DND-41 (cell line): Measurements from ENCODE around the gene ACBD5.

Experiments
- ATAC-seq: fragments of 200-7000 bp; cut with Tn5 transposase; 3 replicates; pipeline ENCODE4 v1.9.1; 2021; ENCODE audit warnings: low read depth; ENCODE audit not compliant: insufficient read depth
- DNase-seq: peaks from one replicate; pipeline ENCODE4 v3.0.0-alpha.2; 2020
- H2AFZ ChIP-seq: 2 replicates; pipeline ENCODE4 v1.6.0; 2012; ENCODE audit warnings: low read depth, low read length
- H3K27ac ChIP-seq: 2 replicates; pipeline ENCODE4 v1.5.1; 2012; ENCODE audit warnings: low read length, inconsistent platforms
- H3K27me3 ChIP-seq: fragments of 200-600 bp; sonication (generic); 2 replicates; pipeline ENCODE4 v1.6.0; 2012; ENCODE audit warnings: low read length, mild to moderate bottlenecking, inconsistent platforms; ENCODE audit not compliant: insufficient read depth, poor library complexity
- H3K36me3 ChIP-seq: 2 replicates; pipeline ENCODE4 v1.5.1; 2012; ENCODE audit warnings: low read length, inconsistent platforms; ENCODE audit not compliant: insufficient read depth
- H3K4me1 ChIP-seq: 2 replicates; pipeline ENCODE4 v1.5.1; 2012; ENCODE audit warnings: mild to moderate bottlenecking, low read length; ENCODE audit not compliant: insufficient read depth
- H3K4me2 ChIP-seq: 2 replicates; pipeline ENCODE4 v1.6.0; 2012; ENCODE audit warnings: mild to moderate bottlenecking, moderate library complexity, low read length, inconsistent platforms; ENCODE audit not compliant: insufficient read depth
- H3K4me3 ChIP-seq, 2 experiments: fragments of 200-600 bp in 1 of 2; shearing (Covaris generic) in 1 of 2; 2 replicates each; pipeline ENCODE4 v1.5.1; 2012 to 2016; ENCODE audit warnings: inconsistent platforms in 2 of 2, low read length in 2 of 2, mild to moderate bottlenecking in 2 of 2, low read depth in 1 of 2, moderate library complexity in 1 of 2
- H3K79me2 ChIP-seq: 2 replicates; pipeline ENCODE4 v1.6.0; 2012; ENCODE audit warnings: low read length, inconsistent platforms; ENCODE audit not compliant: insufficient read depth
- H3K9ac ChIP-seq: 2 replicates; pipeline ENCODE4 v1.6.0; 2012; ENCODE audit warnings: low read depth, mild to moderate bottlenecking, inconsistent platforms, low read length, moderate library complexity
- H3K9me3 ChIP-seq: 2 replicates; pipeline ENCODE4 v1.5.1; 2012; ENCODE audit warnings: low read length, moderate library complexity, mild to moderate bottlenecking, inconsistent platforms; ENCODE audit not compliant: insufficient read depth, severe bottlenecking
- H4K20me1 ChIP-seq: 2 replicates; pipeline ENCODE4 v1.6.0; 2012; ENCODE audit warnings: low read length; ENCODE audit not compliant: insufficient read depth
- EZH2 ChIP-seq: IDR thresholded peaks from 3 replicates; pipeline ENCODE4 v1.6.1; 2012; ENCODE audit warnings: borderline replicate concordance, low read depth, mild to moderate bottlenecking, moderate library complexity, low read length, inconsistent platforms; ENCODE audit not compliant: severe bottlenecking
- TF ChIP-seq, protein P1 (sequence below): IDR thresholded peaks from 2 replicates; pipeline ENCODE4 v1.5.1; 2012; ENCODE audit warnings: borderline replicate concordance, low read length, moderate library complexity, mild to moderate bottlenecking; ENCODE audit not compliant: poor library complexity, severe bottlenecking; ENCODE audit errors: extremely low read depth

The ACBD5 gene

DNA sequence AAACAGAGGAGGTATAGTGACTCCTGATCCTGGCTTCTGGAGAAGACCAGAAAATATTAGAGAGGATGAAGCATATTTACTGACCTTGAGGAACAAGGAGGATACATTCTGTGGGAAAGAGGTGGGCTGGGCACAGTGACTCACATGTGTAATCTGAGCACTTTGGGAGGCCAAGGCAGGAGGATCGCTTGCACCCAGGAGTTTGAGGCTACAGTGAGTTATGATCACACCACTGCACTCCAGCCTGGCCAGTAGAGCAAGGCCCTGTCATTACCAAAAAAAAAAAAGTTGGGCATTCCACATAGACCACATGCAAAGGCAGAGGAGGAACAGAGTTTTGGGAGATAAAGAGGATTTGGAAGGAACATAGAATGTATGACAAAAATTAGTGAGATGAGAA lies 4.4 kb upstream of the ACBD5 start:
- Histone ChIP-seq H4K20me1 (no peaks in the 10 kb centered on the region), H3K27me3 (no peaks in the 10 kb centered on the region), H3K36me3 (no peaks in the 10 kb centered on the region), H3K79me2 (peaks cover 24% of the 10 kb centered on the region), H3K9me3 (no peaks in the 10 kb centered on the region), H3K4me2 (no peak overlapping the region), H3K9ac (no peak overlapping the region), H3K27ac (no peak overlapping the region), H3K4me1 (peaks cover 15% of the 10 kb centered on the region), H2AFZ (no peak overlapping the region), H3K4me3 (no peak overlapping the region)
- ATAC-seq = no peak
- no peak for TF ChIP-seq EZH2
- TF ChIP-seq, protein P1, sequence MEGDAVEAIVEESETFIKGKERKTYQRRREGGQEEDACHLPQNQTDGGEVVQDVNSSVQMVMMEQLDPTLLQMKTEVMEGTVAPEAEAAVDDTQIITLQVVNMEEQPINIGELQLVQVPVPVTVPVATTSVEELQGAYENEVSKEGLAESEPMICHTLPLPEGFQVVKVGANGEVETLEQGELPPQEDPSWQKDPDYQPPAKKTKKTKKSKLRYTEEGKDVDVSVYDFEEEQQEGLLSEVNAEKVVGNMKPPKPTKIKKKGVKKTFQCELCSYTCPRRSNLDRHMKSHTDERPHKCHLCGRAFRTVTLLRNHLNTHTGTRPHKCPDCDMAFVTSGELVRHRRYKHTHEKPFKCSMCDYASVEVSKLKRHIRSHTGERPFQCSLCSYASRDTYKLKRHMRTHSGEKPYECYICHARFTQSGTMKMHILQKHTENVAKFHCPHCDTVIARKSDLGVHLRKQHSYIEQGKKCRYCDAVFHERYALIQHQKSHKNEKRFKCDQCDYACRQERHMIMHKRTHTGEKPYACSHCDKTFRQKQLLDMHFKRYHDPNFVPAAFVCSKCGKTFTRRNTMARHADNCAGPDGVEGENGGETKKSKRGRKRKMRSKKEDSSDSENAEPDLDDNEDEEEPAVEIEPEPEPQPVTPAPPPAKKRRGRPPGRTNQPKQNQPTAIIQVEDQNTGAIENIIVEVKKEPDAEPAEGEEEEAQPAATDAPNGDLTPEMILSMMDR = no peak
- no peak for DNase-seq

DNA sequence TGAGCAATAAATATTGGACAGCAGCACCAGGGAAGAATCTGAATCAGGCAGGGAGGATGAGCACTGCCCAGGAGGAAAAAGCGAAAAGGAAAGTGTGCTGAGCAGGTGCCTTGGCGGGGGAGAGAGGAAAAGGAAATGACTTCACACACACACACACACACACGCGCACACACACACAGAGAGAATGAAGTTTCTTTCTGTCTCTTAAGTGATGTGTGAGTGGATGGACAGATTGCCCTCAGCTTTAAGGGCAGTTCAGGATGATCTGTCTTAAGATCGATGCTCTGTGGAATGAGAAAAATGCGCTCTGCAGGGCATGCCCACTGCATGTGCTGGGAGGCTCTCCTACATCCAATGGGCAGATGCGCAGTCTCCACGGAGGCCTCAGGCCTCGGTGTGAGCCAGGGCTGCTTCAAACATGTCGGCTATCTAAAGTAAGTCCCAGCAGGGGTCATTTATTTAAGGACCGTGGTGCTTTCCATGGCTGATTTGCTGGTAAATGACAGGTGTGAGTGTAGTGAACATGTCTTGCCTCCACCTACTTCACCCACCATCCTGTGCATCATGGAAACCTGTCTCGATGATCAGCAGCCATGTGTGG lies 2.5 kb upstream of the ACBD5 start:
- H3K79me2 ChIP-seq = peaks cover 44% of the 10 kb centered on the region
- H3K27ac ChIP-seq = peak overlapping the region; percentile 99
- peak overlapping the region; percentile 66 to 73 for H3K4me3 ChIP-seq
- no peaks in the 10 kb centered on the region for H3K27me3 ChIP-seq
- peaks cover 32% of the 10 kb centered on the region for H3K4me1 ChIP-seq
- no peaks in the 10 kb centered on the region for H3K9me3 ChIP-seq
- 0 out of 2 replicates have a peak, but pooled peaks cover 4% of the 10 kb centered on the region for H3K36me3 ChIP-seq
- H2AFZ ChIP-seq = peak overlapping the region; percentile 92
- peak; percentile 58 for ATAC-seq
- H4K20me1 ChIP-seq = no peaks in the 10 kb centered on the region
- peak overlapping the region; percentile 75 for H3K9ac ChIP-seq
- DNase-seq = peak; percentile 83
- H3K4me2 ChIP-seq = peak overlapping the region; percentile 78
- TF ChIP-seq, protein P1 = no peak
- TF ChIP-seq EZH2 = no peak

DNA sequence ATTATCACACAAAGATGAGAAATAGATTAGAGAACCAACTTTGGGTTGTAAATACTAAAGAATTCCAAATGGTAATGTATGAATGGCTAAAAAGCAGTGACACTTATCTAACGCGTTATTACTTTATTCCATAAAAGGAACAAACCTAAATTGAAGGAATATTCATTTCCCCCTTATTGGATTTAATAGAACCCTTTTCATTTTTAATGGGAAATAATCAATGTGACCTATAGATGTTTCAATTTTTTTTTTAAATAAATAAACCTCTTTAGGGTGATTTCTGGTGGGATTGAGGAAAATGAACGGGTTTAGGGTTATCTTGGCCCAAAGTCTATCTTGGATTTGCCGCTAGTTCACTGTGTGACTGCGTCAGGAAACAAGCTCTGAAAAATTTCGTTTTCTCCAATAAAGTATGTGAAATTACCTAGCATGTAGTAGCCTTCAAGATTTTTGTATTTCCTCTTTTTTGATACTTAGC lies 1.9 kb upstream of the ACBD5 start:
- H3K4me1 ChIP-seq = peaks cover 34% of the 10 kb centered on the region
- H3K4me3 ChIP-seq = peak overlapping the region; percentile 66 to 73
- H3K79me2 ChIP-seq = peaks cover 46% of the 10 kb centered on the region
- H3K27me3 ChIP-seq = no peaks in the 10 kb centered on the region
- 0 out of 2 replicates have a peak, but pooled peaks cover 4% of the 10 kb centered on the region for H3K36me3 ChIP-seq
- H2AFZ ChIP-seq = peak overlapping the region; percentile 92
- peak overlapping the region; percentile 99 for H3K27ac ChIP-seq
- H3K4me2 ChIP-seq = peak overlapping the region; percentile 78
- DNase-seq (no peak), ATAC-seq (0 out of 3 replicates have a peak, but pooled peaks have one; percentile 0)
- no peak for TF ChIP-seq EZH2
- TF ChIP-seq, protein P1 = no peak
- H4K20me1 ChIP-seq = no peaks in the 10 kb centered on the region
- peak overlapping the region; percentile 75 for H3K9ac ChIP-seq
- H3K9me3 ChIP-seq = no peaks in the 10 kb centered on the region
